Ovary (tissue), 9 donors: ENCODE results near the gene NCKAP1. TPM values are rescaled to one million over a fixed set of nuclear protein-coding genes. Genes with fewer than 3 reads are reported as not detected.

ENCODE experiments used
- DNase-seq, 5 donors: peaks; one replicate each; pipeline ENCODE4 v3.0.0-alpha.2; 2019 to 2020
- H3K27ac ChIP-seq, 2 donors: fragments of 200-600 bp; one replicate each; pipeline versions ENCODE4 v1.5.1 to v1.8.0; 2019 to 2022
- H3K27me3 ChIP-seq: fragments of 200-600 bp; one replicate; pipeline ENCODE4 v1.8.0; 2022
- H3K36me3 ChIP-seq: fragments of 200-600 bp; sonication (generic); one replicate; pipeline ENCODE4 v1.5.1; 2019
- H3K4me1 ChIP-seq: one replicate; pipeline ENCODE4 v1.8.1; 2013; ENCODE audit warnings: mild to moderate bottlenecking, moderate library complexity; ENCODE audit not compliant: insufficient read depth
- H3K4me3 ChIP-seq: fragments of 200-600 bp; sonication (generic); one replicate; pipeline ENCODE4 v1.5.1; 2017
- H3K9me3 ChIP-seq, 2 donors: fragments of 200-600 bp in 1 of 2; sonication (generic) in 1 of 2; one replicate each; pipeline versions ENCODE4 v1.5.1 to v1.8.1; 2013 to 2019; ENCODE audit warnings: mild to moderate bottlenecking in 1 of 2, moderate library complexity in 1 of 2
- EP300 ChIP-seq: sonication (generic); formaldehyde crosslinking; IDR thresholded peaks from one replicate; pipeline ENCODE4 v1.6.1; 2017; ENCODE audit warnings: antibody characterized with exemption
- POLR2A ChIP-seq: fragments of 450-650 bp; IDR thresholded peaks from one replicate; pipeline ENCODE4 v1.6.1; 2017; ENCODE audit warnings: antibody characterized with exemption, mild to moderate bottlenecking, moderate library complexity
- WGBS, 3 donors: extraction: QIAGEN DNeasy Blood & Tissue Kit in 1 of 3; methylation state at CpG; one replicate each; pipeline versions ENCODE4 v1.1.5 to v1.1.7; 2013 to 2017; 5-methylcytosine and 5-hydroxymethylcytosine counted together
- intact Hi-C, 4 donors: fragments of 100-400 bp; cut with DNase I; formaldehyde crosslinking; loops; one replicate each; pipeline versions ENCODE4 v1.11.0 to v1.15.1; 2022 to 2023
- polyA plus RNA-seq, 2 donors: library from polyadenylated mRNA; stranded (reverse); fragments of 200-250 nt in 1 of 2; fragments of 350-450 nt in 1 of 2; fragmentation: Illumina TruSeq in 1 of 2; extraction: RNeasy Lipid Tissue Mini Kit (QIAGEN cat#74804) in 1 of 2; gene quantifications; one replicate each; pipeline ENCODE4 v1.2.3, GENCODE V29; 2013 to 2014
- total RNA-seq, 7 donors: library from RNA; depleted of rRNA in 2 of 7; stranded (reverse); fragments of >200 nt in 2 of 7; fragmentation: NEBNext Ultra II Directional in 3 of 7; extraction: Animal tissue kit (Norgen Biotek cat#: 25700) in 3 of 7; gene quantifications; one replicate each; pipeline versions ENCODE4 v1.1.0 to v1.2.4, GENCODE V29; 2016 to 2023
- TF ChIP-seq, protein P1 (sequence below), 3 donors: fragments of 450-650 bp in 2 of 3; fragments of 200-600 bp in 1 of 3; IDR thresholded peaks; one replicate each; pipeline versions ENCODE4 v1.5.1 to v1.8.0; 2016 to 2022; ENCODE audit warnings: antibody characterized with exemption in 3 of 3, mild to moderate bottlenecking in 1 of 3
- donor health status: DM: no; HTN: no; CAD: no; lungs with moderate emphysema.
- donor health status: DM: no; HTN: no; CAD: no.
- donor health status: Bipolar disorder and iron deficiency.
- donor health status: DM: yes; HTN: yes; CAD: no.
- donor health status: DM: no; HTN: no; CAD: no.
- donor health status: DM: yes; HTN: yes; CAD: no.

The NCKAP1 gene
- total and polyA plus RNA-seq, 9 donors: 59.9 to 122 (median 100) TPM

DNA sequence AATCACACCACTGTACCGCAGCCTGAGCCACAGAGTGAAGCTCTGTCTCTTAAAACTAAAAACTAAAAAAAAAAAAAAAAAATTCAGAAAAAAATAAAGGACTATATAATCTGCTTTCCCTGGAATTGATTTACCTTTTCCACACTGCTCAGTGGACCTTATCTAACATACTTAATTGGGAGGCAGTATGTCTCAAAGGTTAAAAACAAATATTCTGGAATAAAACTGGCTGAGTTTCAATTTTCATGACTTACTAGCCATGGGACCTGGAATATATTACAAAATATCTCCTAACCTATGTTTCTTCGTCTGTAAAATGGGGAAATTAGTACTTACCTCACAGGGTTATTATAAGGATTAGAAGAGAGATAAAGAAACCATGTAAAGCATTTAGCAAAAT is 11.8 kb downstream of the NCKAP1 start:
- no peak overlapping the region for H3K27ac ChIP-seq
- no peaks in the 10 kb centered on the region for H3K27me3 ChIP-seq
- TF ChIP-seq POLR2A (no peak), EP300 (no peak)
- TF ChIP-seq, protein P1, sequence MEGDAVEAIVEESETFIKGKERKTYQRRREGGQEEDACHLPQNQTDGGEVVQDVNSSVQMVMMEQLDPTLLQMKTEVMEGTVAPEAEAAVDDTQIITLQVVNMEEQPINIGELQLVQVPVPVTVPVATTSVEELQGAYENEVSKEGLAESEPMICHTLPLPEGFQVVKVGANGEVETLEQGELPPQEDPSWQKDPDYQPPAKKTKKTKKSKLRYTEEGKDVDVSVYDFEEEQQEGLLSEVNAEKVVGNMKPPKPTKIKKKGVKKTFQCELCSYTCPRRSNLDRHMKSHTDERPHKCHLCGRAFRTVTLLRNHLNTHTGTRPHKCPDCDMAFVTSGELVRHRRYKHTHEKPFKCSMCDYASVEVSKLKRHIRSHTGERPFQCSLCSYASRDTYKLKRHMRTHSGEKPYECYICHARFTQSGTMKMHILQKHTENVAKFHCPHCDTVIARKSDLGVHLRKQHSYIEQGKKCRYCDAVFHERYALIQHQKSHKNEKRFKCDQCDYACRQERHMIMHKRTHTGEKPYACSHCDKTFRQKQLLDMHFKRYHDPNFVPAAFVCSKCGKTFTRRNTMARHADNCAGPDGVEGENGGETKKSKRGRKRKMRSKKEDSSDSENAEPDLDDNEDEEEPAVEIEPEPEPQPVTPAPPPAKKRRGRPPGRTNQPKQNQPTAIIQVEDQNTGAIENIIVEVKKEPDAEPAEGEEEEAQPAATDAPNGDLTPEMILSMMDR (IDR thresholded peaks at IDR 0.05): no peak
- H3K36me3 ChIP-seq: no peaks in the 10 kb centered on the region
- intact Hi-C loops: loop anchor here in 1 of 4 donors (5.0 kb wide), 1 partner anchor 1439 kb away; no protein-coding TSS in a partner anchor
- no peak overlapping the region for H3K4me3 ChIP-seq
- 68 to 85% (median 75%) methylated on average over 2 of the region's 2 CpGs for WGBS, 3 donors
- H3K9me3 ChIP-seq: no peaks in the 10 kb centered on the region
- no peak for DNase-seq
- peaks cover 4% of the 10 kb centered on the region for H3K4me1 ChIP-seq

DNA sequence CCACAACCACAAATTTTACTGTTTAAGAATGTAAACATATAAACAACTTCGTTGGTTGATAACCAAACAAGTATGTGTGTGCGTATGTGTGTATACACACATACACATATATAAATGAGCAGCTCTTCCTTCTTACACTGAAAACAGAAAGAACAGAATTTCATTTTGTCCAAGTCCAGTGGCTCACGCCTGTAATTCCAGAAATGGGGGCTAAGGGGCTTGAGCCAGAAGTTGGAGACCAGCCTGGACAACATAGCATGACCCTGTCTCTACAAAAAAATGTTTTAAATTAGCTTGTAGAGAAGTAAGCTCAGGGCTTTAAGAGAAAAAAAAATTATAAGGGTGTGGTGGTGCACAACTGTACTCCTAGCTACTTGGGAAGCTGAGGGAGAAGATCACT is 12.3 kb downstream of the NCKAP1 start:
- Histone ChIP-seq H3K27ac (no peak overlapping the region), H3K4me1 (peaks cover 3% of the 10 kb centered on the region), H3K27me3 (no peaks in the 10 kb centered on the region), H3K4me3 (no peak overlapping the region), H3K9me3 (no peaks in the 10 kb centered on the region), H3K36me3 (no peaks in the 10 kb centered on the region)
- TF ChIP-seq, protein P1 (IDR thresholded peaks at IDR 0.05): no peak
- no peak for TF ChIP-seq POLR2A
- no peak for TF ChIP-seq EP300
- WGBS, 3 donors: 79 to 87% (median 81%) methylated on average over 3 of the region's 3 CpGs
- no peak for DNase-seq
- intact Hi-C loops: loop anchor here in 1 of 4 donors (5.0 kb wide), 1 partner anchor 1439 kb away; no protein-coding TSS in a partner anchor

DNA sequence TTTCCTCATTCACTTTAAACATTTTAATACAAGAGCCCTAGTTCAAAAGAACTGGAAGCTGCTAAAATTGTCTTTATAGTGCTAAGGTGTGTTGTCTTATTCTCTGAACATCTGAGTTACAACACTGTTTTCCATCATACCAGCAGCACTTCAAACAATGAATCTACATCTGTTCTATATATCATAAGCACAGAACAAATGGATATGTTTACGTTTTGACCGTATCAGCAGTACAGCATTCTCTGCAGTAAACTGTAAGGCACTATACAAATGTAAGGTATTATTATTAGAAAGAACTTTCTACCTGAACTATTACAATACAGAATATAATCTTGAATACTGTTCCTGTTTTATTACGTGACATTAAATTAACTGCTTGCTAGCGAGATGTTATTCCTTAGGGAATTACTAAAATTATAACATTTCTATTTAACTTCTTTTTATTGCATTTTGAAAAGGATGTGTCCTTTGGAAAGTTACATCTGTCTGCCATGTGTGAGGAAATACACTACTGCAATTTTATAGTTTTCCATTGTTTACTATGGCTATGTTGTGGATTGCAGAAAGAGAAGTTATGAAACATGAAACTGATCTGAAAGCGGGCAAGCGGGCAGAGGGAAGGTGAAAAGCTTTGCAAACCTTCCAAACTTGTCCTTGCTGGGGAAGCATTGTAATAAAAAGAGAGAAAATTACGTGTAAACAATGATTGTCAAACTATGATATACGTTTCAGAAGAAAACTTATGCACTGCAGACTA is 13.7 kb downstream of the NCKAP1 start:
- H3K4me1 ChIP-seq: peaks cover 3% of the 10 kb centered on the region
- H3K4me3 ChIP-seq: no peak overlapping the region

DNA sequence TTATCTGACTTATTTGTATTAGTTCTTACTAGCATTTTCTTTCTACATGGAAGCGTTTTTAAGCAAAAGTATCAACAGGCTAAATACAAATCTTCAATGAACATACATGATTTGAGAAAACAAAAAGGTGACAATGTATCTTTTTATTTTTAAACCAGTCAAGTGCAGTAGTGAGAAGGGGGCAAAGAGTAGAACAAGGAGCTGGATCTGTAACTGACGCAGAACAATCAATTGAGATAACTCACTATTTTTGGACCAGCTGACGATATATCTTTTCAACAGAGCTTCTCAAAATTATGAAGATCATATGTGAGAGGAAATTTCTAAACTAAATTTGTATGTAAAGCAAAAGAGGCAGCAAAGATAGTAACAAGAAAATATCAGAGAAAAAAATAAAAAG is 15.5 kb downstream of the NCKAP1 start:
- intact Hi-C loops: no loop called here
- no peak for DNase-seq
- H3K27ac ChIP-seq: no peak overlapping the region
- WGBS, 3 donors: 83 to 86% (median 86%) methylated on average over 3 of the region's 3 CpGs
- H3K9me3 ChIP-seq: no peaks in the 10 kb centered on the region
- no peak overlapping the region for H3K4me3 ChIP-seq
- H3K36me3 ChIP-seq: no peaks in the 10 kb centered on the region
- peaks cover 1% of the 10 kb centered on the region for H3K4me1 ChIP-seq
- TF ChIP-seq, protein P1 (IDR thresholded peaks at IDR 0.05): no peak
- no peak for TF ChIP-seq EP300
- H3K27me3 ChIP-seq: no peaks in the 10 kb centered on the region

More for the DNA sequence above, 13.7 kb downstream of the NCKAP1 start:
- H3K9me3 ChIP-seq: no peaks in the 10 kb centered on the region
- no peak overlapping the region for H3K27ac ChIP-seq
- TF ChIP-seq EP300 (no peak), POLR2A (no peak)
- TF ChIP-seq, protein P1 (IDR thresholded peaks at IDR 0.05): no peak
- H3K27me3 ChIP-seq: no peaks in the 10 kb centered on the region
- WGBS, 3 donors: 44 to 67% (median 61%) methylated on average over 8 of the region's 8 CpGs
- intact Hi-C loops: loop anchor here in 1 of 4 donors (5.0 kb wide), 1 partner anchor 1437 kb away; no protein-coding TSS in a partner anchor
- no peak for DNase-seq
- no peaks in the 10 kb centered on the region for H3K36me3 ChIP-seq
